ENCODE results near the gene MYO1B. TPM values are rescaled to one million over a fixed set of nuclear protein-coding genes. Genes with fewer than 3 reads are reported as not detected.
A peak's percentile ranks its signal among the peaks of the same experiment; 100 is the strongest.

The MYO1B gene
- total RNA-seq, 1 donor from 2014 or later: 157 TPM

DNA sequence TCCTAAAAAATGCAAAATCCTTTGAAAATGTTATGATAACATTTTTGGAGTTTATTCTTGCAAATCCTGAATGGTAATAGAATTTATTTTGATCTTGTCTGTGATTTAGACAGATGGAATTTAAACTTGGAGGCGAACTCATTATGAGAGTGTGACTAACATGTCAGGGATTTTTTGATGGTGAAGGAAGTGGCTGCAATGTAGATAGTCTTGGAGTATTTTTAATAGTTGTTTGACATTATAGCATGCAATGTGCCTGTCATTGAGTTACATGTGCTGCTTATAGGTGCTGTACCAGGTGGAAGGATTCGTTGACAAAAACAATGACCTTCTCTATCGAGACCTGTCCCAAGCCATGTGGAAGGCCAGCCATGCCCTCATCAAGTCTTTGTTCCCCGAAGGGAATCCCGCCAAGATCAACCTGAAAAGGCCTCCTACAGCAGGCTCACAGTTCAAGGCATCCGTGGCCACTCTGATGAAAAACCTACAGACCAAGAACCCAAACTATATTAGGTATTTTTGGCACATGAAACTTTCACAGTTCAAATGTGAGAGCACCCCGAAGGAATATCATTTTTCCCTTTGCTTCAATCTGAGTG lies 141.8 kb downstream of the MYO1B start:
- DNase-seq (ENCODE audit: low spot score, unreplicated experiment): no peak
- peaks cover 20% of the 10 kb centered on the region for H3K4me1 Mint-ChIP-seq (ENCODE audit: low read depth)
- peak overlapping the region; percentile 2 for H3K27ac Mint-ChIP-seq
- TF ChIP-seq CTCF (IDR thresholded peaks at IDR 0.05; ENCODE audit: unreplicated experiment): no peak
- H3K36me3 Mint-ChIP-seq (ENCODE audit: insufficient read depth): peaks cover 32% of the 10 kb centered on the region
- H3K4me3 Mint-ChIP-seq (ENCODE audit: low read depth): no peak overlapping the region
- H3K9me3 Mint-ChIP-seq (ENCODE audit: low read depth): no peaks in the 10 kb centered on the region
- H3K27me3 Mint-ChIP-seq: no peaks in the 10 kb centered on the region

DNA sequence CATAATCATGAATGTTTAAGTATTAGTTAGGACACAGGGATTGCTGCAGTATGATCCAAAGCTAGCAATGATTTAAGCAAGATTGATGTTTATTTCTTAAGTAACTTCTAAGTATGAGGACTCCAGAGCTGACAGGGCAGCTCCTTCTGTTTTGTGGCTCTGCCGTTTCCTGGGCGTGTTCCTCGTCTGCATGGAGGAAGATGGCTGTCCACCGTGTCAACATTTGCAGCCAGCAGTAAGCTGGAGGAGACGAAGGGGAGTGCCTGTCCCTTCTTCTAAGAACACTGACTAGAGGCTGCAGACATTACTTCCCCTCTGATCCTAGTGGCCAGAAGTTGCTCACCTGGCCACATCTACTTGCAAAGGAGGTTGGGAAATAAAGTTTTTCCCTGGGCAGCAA lies 144.1 kb downstream of the MYO1B start:
- no peaks in the 10 kb centered on the region for H3K9me3 Mint-ChIP-seq (ENCODE audit: low read depth)
- peaks cover 36% of the 10 kb centered on the region for H3K36me3 Mint-ChIP-seq (ENCODE audit: insufficient read depth)
- H3K27ac Mint-ChIP-seq: peak overlapping the region; percentile 73
- TF ChIP-seq CTCF (IDR thresholded peaks at IDR 0.05; ENCODE audit: unreplicated experiment): no peak
- H3K4me1 Mint-ChIP-seq (ENCODE audit: low read depth): peaks cover 4% of the 10 kb centered on the region
- H3K4me3 Mint-ChIP-seq (ENCODE audit: low read depth): no peak overlapping the region
- H3K27me3 Mint-ChIP-seq: no peaks in the 10 kb centered on the region
- no peak for DNase-seq (ENCODE audit: low spot score, unreplicated experiment)

DNA sequence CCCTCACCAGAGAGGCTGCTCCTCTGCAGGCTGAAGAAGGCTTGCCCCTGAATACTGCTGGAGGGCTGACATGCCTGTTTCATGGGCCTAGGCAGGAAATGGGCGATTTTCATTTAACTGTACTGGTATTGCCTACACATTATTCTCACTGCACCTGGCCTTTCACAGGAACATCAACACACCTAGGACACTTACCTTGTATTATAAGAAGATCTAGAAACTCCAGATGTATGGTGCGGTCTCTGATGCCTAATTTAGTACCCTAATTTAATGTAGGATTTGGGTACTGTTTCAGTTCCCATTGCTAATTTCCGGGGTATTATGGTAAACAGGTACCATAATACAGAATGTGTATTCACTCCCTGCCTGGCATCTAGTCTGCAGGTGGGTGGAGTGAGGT lies 146.0 kb downstream of the MYO1B start:
- no peaks in the 10 kb centered on the region for H3K27me3 Mint-ChIP-seq
- no peak for DNase-seq (ENCODE audit: low spot score, unreplicated experiment)
- no peak for TF ChIP-seq CTCF (IDR thresholded peaks at IDR 0.05; ENCODE audit: unreplicated experiment)
- no peak overlapping the region for H3K4me3 Mint-ChIP-seq (ENCODE audit: low read depth)
- H3K36me3 Mint-ChIP-seq (ENCODE audit: insufficient read depth): peaks cover 42% of the 10 kb centered on the region
- no peak overlapping the region for H3K27ac Mint-ChIP-seq
- H3K4me1 Mint-ChIP-seq (ENCODE audit: low read depth): no peaks in the 10 kb centered on the region
- H3K9me3 Mint-ChIP-seq (ENCODE audit: low read depth): no peaks in the 10 kb centered on the region

- no peak for DNase-seq (ENCODE audit: low spot score, unreplicated experiment)
- Mint-ChIP-seq H3K9me3 (ENCODE audit: low read depth) (no peaks in the 10 kb centered on the region), H3K4me1 (ENCODE audit: low read depth) (no peaks in the 10 kb centered on the region), H3K27ac (no peak overlapping the region), H3K27me3 (no peaks in the 10 kb centered on the region), H3K36me3 (ENCODE audit: insufficient read depth) (peaks cover 40% of the 10 kb centered on the region), H3K4me3 (ENCODE audit: low read depth) (no peak overlapping the region)
- TF ChIP-seq CTCF (IDR thresholded peaks at IDR 0.05; ENCODE audit: unreplicated experiment): no peak
These were observed 148.8 kb downstream of the MYO1B start for GRCh38 chr2:191394043-191394442.

DNA sequence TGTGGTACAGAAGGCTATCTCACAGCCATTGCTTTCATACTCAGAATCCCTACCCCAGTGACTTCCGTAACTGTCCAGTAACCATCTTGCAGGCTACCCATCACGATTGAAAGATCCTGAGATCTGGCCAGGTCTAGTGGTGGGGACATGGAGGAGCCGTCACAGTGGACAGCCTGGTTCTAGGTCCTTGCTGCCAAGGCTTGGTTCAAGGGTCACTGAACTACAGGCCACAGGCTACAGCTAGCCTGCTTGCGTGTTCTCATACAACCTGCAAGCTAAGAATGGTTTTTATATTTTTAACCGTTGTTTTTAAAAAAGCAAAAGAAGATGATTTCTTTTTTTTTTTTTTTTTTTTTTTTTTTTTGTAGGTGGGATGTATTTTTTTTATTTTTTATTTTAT lies 151.6 kb downstream of the MYO1B start:
- Mint-ChIP-seq H3K9me3 (ENCODE audit: low read depth) (no peaks in the 10 kb centered on the region), H3K36me3 (ENCODE audit: insufficient read depth) (peaks cover 52% of the 10 kb centered on the region), H3K27ac (peak overlapping the region; percentile 46), H3K4me3 (ENCODE audit: low read depth) (no peak overlapping the region), H3K27me3 (no peaks in the 10 kb centered on the region), H3K4me1 (ENCODE audit: low read depth) (peaks cover 7% of the 10 kb centered on the region)
- TF ChIP-seq CTCF (IDR thresholded peaks at IDR 0.05; ENCODE audit: unreplicated experiment): no peak
- DNase-seq (ENCODE audit: low spot score, unreplicated experiment): no peak

Measured in progenitor cell of endocrine pancreas (in vitro differentiated cells).